Prostate gland (tissue), 2 donors: ENCODE measurements around the gene GBA3. TPM values are rescaled to one million over a fixed set of nuclear protein-coding genes. Genes with fewer than 3 reads are reported as not detected.

ENCODE experiments used
- DNase-seq: peaks from one replicate; pipeline ENCODE4 v3.0.0-alpha.2; 2019; ENCODE audit warnings: low spot score
- H3K27ac ChIP-seq, 2 donors: fragments of 200-600 bp; sonication (generic); 2 replicates each; pipeline ENCODE4 v1.5.1; 2017 to 2019
- H3K27me3 ChIP-seq: fragments of 200-600 bp; sonication (generic); replicated peaks from 2 replicates; pipeline ENCODE4 v1.5.1; 2019; ENCODE audit not compliant: insufficient read depth
- H3K36me3 ChIP-seq, 2 donors: fragments of 200-600 bp; sonication (generic); 1 replicate in 1 of 2; 2 replicates in 1 of 2; pipeline versions ENCODE4 v1.5.1 to v1.8.1; 2017 to 2019
- H3K4me1 ChIP-seq: fragments of 200-600 bp; sonication (generic); replicated peaks from 2 replicates; pipeline ENCODE4 v1.5.1; 2019
- H3K4me3 ChIP-seq, 2 donors: fragments of 200-600 bp; sonication (generic); 2 replicates each; pipeline ENCODE4 v1.5.1; 2017 to 2019
- H3K9me3 ChIP-seq: fragments of 200-600 bp; sonication (generic); 2 replicates; pipeline ENCODE4 v1.5.1; 2017
- CTCF ChIP-seq, 4 experiments: fragments of 200-600 bp in 2 of 4; fragments of 450-650 bp in 2 of 4; sonication (generic) in 2 of 4; IDR thresholded peaks; 1 replicate in 3 of 4; 2 replicates in 1 of 4; pipeline ENCODE4 v1.5.1; 2016 to 2019; ENCODE audit warnings: antibody characterized with exemption in 4 of 4, mild to moderate bottlenecking in 2 of 4, moderate library complexity in 2 of 4
- POLR2A ChIP-seq: fragments of 450-650 bp; IDR thresholded peaks from one replicate; pipeline ENCODE4 v1.6.1; 2016; ENCODE audit warnings: antibody characterized with exemption, mild to moderate bottlenecking
- POLR2AphosphoS5 ChIP-seq: sonication (generic); formaldehyde crosslinking; IDR thresholded peaks from one replicate; pipeline ENCODE4 v1.6.1; 2017; ENCODE audit warnings: antibody characterized with exemption
- WGBS: methylation state at CpG from one replicate; pipeline ENCODE4 v1.1.5; 2018; 5-methylcytosine and 5-hydroxymethylcytosine counted together
- intact Hi-C: fragments of 100-400 bp; cut with DNase I; formaldehyde crosslinking; loops from one replicate; pipeline ENCODE4 v1.14.2; 2022
- total RNA-seq, 2 donors: library from RNA; depleted of rRNA; stranded (reverse); fragments of >200 nt; gene quantifications; one replicate each; pipeline ENCODE4 v1.1.0, GENCODE V29; 2016

GBA3 gene
- total RNA-seq, 2 donors from 2014 or later = 0.68 to 0.97 TPM

- Histone ChIP-seq H3K36me3 (no peaks in the 10 kb centered on the region), H3K27ac (no peak overlapping the region), H3K9me3 (no peaks in the 10 kb centered on the region), H3K27me3 (no peaks in the 10 kb centered on the region), H3K4me3 (no peak overlapping the region), H3K4me1 (no peaks in the 10 kb centered on the region)
- TF ChIP-seq POLR2A (no peak), CTCF (IDR thresholded peaks at IDR 0.05) (no peak), POLR2AphosphoS5 (no peak)
- 77% methylated on average over 2 of the region's 2 CpGs for WGBS
- DNase-seq = no peak
- intact Hi-C loops = no loop called here
Observed at GRCh38 chr4:22766068-22766467, 73.3 kb downstream of the GBA3 start.

GRCh38 chr4:22778547-22779163 lies 85.9 kb downstream of the GBA3 start:
- Histone ChIP-seq H3K4me3 (no peak overlapping the region), H3K9me3 (no peaks in the 10 kb centered on the region), H3K27ac (no peak overlapping the region), H3K27me3 (no peaks in the 10 kb centered on the region), H3K36me3 (no peaks in the 10 kb centered on the region), H3K4me1 (no peaks in the 10 kb centered on the region)
- TF ChIP-seq POLR2AphosphoS5 = no peak
- TF ChIP-seq CTCF (IDR thresholded peaks at IDR 0.05) = no peak
- TF ChIP-seq POLR2A = no peak
- 98% methylated on average over 30 of the region's 37 CpGs for WGBS
- intact Hi-C loops = no loop called here
- no peak for DNase-seq

GRCh38 chr4:22780317-22780716 lies 87.6 kb downstream of the GBA3 start:
- H3K27ac ChIP-seq = no peak overlapping the region
- no peak for DNase-seq
- H3K27me3 ChIP-seq = no peaks in the 10 kb centered on the region
- H3K36me3 ChIP-seq = no peaks in the 10 kb centered on the region
- TF ChIP-seq CTCF (IDR thresholded peaks at IDR 0.05) (no peak), POLR2A (no peak), POLR2AphosphoS5 (no peak)
- 69% methylated on average over 4 of the region's 4 CpGs for WGBS
- intact Hi-C loops = no loop called here
- H3K4me3 ChIP-seq = no peak overlapping the region
- H3K4me1 ChIP-seq = no peaks in the 10 kb centered on the region
- no peaks in the 10 kb centered on the region for H3K9me3 ChIP-seq

GRCh38 chr4:22780797-22781196 lies 88.1 kb downstream of the GBA3 start:
- no peak for DNase-seq
- H3K27me3 ChIP-seq = no peaks in the 10 kb centered on the region
- TF ChIP-seq CTCF (IDR thresholded peaks at IDR 0.05) = no peak
- no peak for TF ChIP-seq POLR2A
- no peak for TF ChIP-seq POLR2AphosphoS5
- no peak overlapping the region for H3K27ac ChIP-seq
- no peaks in the 10 kb centered on the region for H3K36me3 ChIP-seq
- 86% methylated on average over 3 of the region's 3 CpGs for WGBS
- intact Hi-C loops = no loop called here
- no peaks in the 10 kb centered on the region for H3K4me1 ChIP-seq
- H3K9me3 ChIP-seq = no peaks in the 10 kb centered on the region
- no peak overlapping the region for H3K4me3 ChIP-seq

GRCh38 chr4:22787753-22788375 lies 95.1 kb downstream of the GBA3 start:
- Histone ChIP-seq H3K4me1 (no peaks in the 10 kb centered on the region), H3K27me3 (no peaks in the 10 kb centered on the region), H3K27ac (no peak overlapping the region), H3K36me3 (no peaks in the 10 kb centered on the region), H3K4me3 (no peak overlapping the region), H3K9me3 (no peaks in the 10 kb centered on the region)
- DNase-seq = no peak
- intact Hi-C loops = no loop called here
- TF ChIP-seq POLR2AphosphoS5 = no peak
- TF ChIP-seq POLR2A = no peak
- WGBS = 88% methylated on average over 6 of the region's 6 CpGs
